K562 (cell line): ENCODE measurements around the gene NUMB. TPM values are rescaled to one million over a fixed set of nuclear protein-coding genes. Genes with fewer than 3 reads are reported as not detected.

ENCODE experiments used
- ATAC-seq: fragments of 200-7000 bp; cut with Tn5 transposase; 3 replicates; pipeline ENCODE4 v1.9.1; 2020; ENCODE audit warnings: moderate library complexity
- BruUV-seq: library from RNA; stranded (reverse); fragments of 400-500 nt; replicated peaks from 2 replicates; lab custom pipeline; 2021; lab: Mats Ljungman, UMichigan
- CTCF ChIA-PET: fragments of 300-600 bp; formaldehyde crosslinking; extraction: SDS; loops from one replicate; lab custom pipeline; 2021; ENCODE audit warnings: low intra/inter-chr PET ratio; lab: Yijun Ruan, JAX
- POLR2A ChIA-PET: fragments of 300-600, 350-650 bp; sonication (Branson Sonifier 250); formaldehyde crosslinking; extraction: SDS; loops from one replicate; lab custom pipeline; 2021; ENCODE audit warnings: antibody characterized with exemption, inconsistent platforms; lab: Yijun Ruan, JAX
- DNase-seq, 4 experiments: peaks; one replicate each; pipeline versions ENCODE4 v3.0.0 to v3.0.0-alpha.2; 2011 to 2018; ENCODE audit warnings: low spot score in 3 of 4, mixed read lengths in 3 of 4; ENCODE audit errors: extremely low read depth in 1 of 4
- FAIRE-seq: peaks from 2 replicates; lab custom pipeline; 2011; peaks lifted over from hg19 to GRCh38; lab: Jason Lieb, UNC
- H2AFZ ChIP-seq: 2 replicates; pipeline ENCODE4 v1.6.0; 2011; ENCODE audit warnings: low read depth, low read length, control low read depth, inconsistent platforms
- H3K27ac ChIP-seq: fragments of 200-600 bp; 3 replicates; pipeline ENCODE4 v1.8.0; 2011; ENCODE audit warnings: low read depth, mild to moderate bottlenecking, control low read depth, inconsistent platforms, low read length, moderate library complexity, mixed read lengths; ENCODE audit errors: extremely low read depth
- H3K27me3 ChIP-seq, 2 experiments: fragments of 300-600 bp in 1 of 2; 2 replicates in 1 of 2; 3 replicates in 1 of 2; pipeline versions ENCODE4 v1.6.0 to v1.8.0; 2011; ENCODE audit warnings: inconsistent platforms in 2 of 2, low read length in 2 of 2, mild to moderate bottlenecking in 1 of 2, mixed read lengths in 1 of 2, moderate library complexity in 1 of 2; ENCODE audit not compliant: control insufficient read depth in 2 of 2, insufficient read depth in 2 of 2
- H3K36me3 ChIP-seq: fragments of 300-600 bp; 3 replicates; pipeline ENCODE4 v1.8.0; 2011; ENCODE audit warnings: mild to moderate bottlenecking, low read length, inconsistent platforms; ENCODE audit not compliant: control insufficient read depth, insufficient read depth
- H3K4me1 ChIP-seq, 2 experiments: fragments of 200-600 bp in 1 of 2; replicated peaks in 1 of 2; 2 replicates in 1 of 2; 3 replicates in 1 of 2; pipeline versions ENCODE4 v1.5.1 to v1.8.0; 2011; ENCODE audit warnings: inconsistent platforms in 2 of 2, low read length in 2 of 2, mild to moderate bottlenecking in 1 of 2, mixed read lengths in 1 of 2, moderate library complexity in 1 of 2; ENCODE audit not compliant: control insufficient read depth in 2 of 2, insufficient read depth in 2 of 2
- H3K4me2 ChIP-seq: 2 replicates; pipeline ENCODE4 v1.6.1; 2011; ENCODE audit warnings: low read length, control low read depth, inconsistent platforms, mixed read lengths; ENCODE audit not compliant: insufficient read depth
- H3K4me3 ChIP-seq: fragments of 200-600 bp; sonication (generic), shearing (Covaris generic); 2 replicates; pipeline ENCODE4 v1.5.1; 2016; ENCODE audit warnings: control low read depth, inconsistent platforms
- H3K79me2 ChIP-seq: fragments of 200-600 bp; 3 replicates; pipeline ENCODE4 v1.8.0; 2011; ENCODE audit warnings: low read length, inconsistent platforms; ENCODE audit not compliant: control insufficient read depth, insufficient read depth
- H3K9ac ChIP-seq, 2 experiments: 2 replicates each; pipeline versions ENCODE4 v1.6.0 to v1.6.1; 2011; ENCODE audit warnings: low read depth in 2 of 2, low read length in 2 of 2, control low read depth in 1 of 2, inconsistent platforms in 1 of 2, mild to moderate bottlenecking in 1 of 2, mixed read lengths in 1 of 2; ENCODE audit not compliant: insufficient read depth in 1 of 2
- H3K9me1 ChIP-seq: one replicate; pipeline ENCODE4 v1.6.0; 2011; ENCODE audit warnings: inconsistent platforms, mild to moderate bottlenecking, low read length, moderate library complexity; ENCODE audit not compliant: control insufficient read depth, insufficient read depth
- H3K9me3 ChIP-seq: replicated peaks from 2 replicates; pipeline ENCODE4 v1.5.1; 2011; ENCODE audit warnings: low read depth, low read length, inconsistent platforms; ENCODE audit not compliant: control insufficient read depth, insufficient read depth
- H4K20me1 ChIP-seq: replicated peaks from 2 replicates; pipeline ENCODE4 v1.6.1; 2011; ENCODE audit warnings: low read length, inconsistent platforms, mixed read lengths; ENCODE audit not compliant: control insufficient read depth, insufficient read depth
- CCAR2 ChIP-seq: fragments of 200-400 bp; formaldehyde crosslinking; IDR thresholded peaks from 2 replicates; pipeline ENCODE4 v1.6.1; 2017; ENCODE audit warnings: mild to moderate bottlenecking, low read depth, low read length
- E2F3 ChIP-seq: fragments of 250-450 bp; sonication (Bioruptor Pico); IDR thresholded peaks from 2 replicates; pipeline ENCODE4 v1.4.0; 2020; ENCODE audit warnings: mild to moderate bottlenecking
- ELF4 ChIP-seq: fragments of 450-650 bp; formaldehyde crosslinking; IDR thresholded peaks from 2 replicates; pipeline ENCODE4 v1.4.0; 2022; ENCODE audit warnings: missing genetic modification characterization
- FOSL1 ChIP-seq: fragments of 200-800 bp; sonication (Bioruptor generic); conservative IDR thresholded peaks from 2 replicates; pipeline ENCODE4 v1.6.1; 2016; ENCODE audit warnings: missing genetic modification characterization, missing compliant biosample characterization
- HNRNPUL1 ChIP-seq: fragments of 200-400 bp; formaldehyde crosslinking; IDR thresholded peaks from 2 replicates; pipeline ENCODE4 v1.6.1; 2017; ENCODE audit warnings: low read length
- NCOR1 ChIP-seq: fragments of 450-650 bp; IDR thresholded peaks from 2 replicates; pipeline ENCODE4 v1.6.1; 2016; ENCODE audit warnings: mild to moderate bottlenecking, moderate library complexity
- RBM14 ChIP-seq: fragments of 200-400 bp; formaldehyde crosslinking; IDR thresholded peaks from 2 replicates; pipeline ENCODE4 v1.6.1; 2018; ENCODE audit warnings: low read depth, mild to moderate bottlenecking, low read length, moderate library complexity, borderline replicate concordance; ENCODE audit not compliant: insufficient read depth
- RFX1 ChIP-seq: fragments of 450-650 bp; IDR thresholded peaks from 2 replicates; pipeline ENCODE4 v1.6.1; 2016; ENCODE audit warnings: mild to moderate bottlenecking, moderate library complexity
- WGBS: fragments of 100-300 bp; shearing (Covaris generic); methylation state at CpG from one replicate; pipeline ENCODE4 v1.1.6; 2016; ENCODE audit warnings: low coverage, mixed read lengths; ENCODE audit not compliant: insufficient coverage; ENCODE audit errors: missing lambda C conversion rate; 5-methylcytosine and 5-hydroxymethylcytosine counted together
- in situ Hi-C: fragments of 300-500 bp; cut with MboI; formaldehyde crosslinking; loops from 4 replicates; pipeline ENCODE4 v1.15.0; 2018; ENCODE audit warnings: inconsistent platforms, mixed read lengths
- intact Hi-C: fragments of 100-400 bp; cut with micrococcal nuclease; formaldehyde crosslinking; loops from 2 replicates; pipeline ENCODE4 v1.14.2; 2022
- polyA plus RNA-seq, 8 experiments: library from polyadenylated mRNA; depleted of rRNA in 4 of 8; stranded (reverse) in 5 of 8; unstranded in 3 of 8; fragments of >200 nt; fragmentation: Nextera tagmentation in 2 of 8; fragmentation: Illumina TruSeq in 1 of 8; extraction: Ambion mirVana in 2 of 8; extraction: Trizol in 1 of 8; gene quantifications; 2 replicates each; pipeline versions ENCODE4 v1.2.1 to v1.2.3, GENCODE V29; 2011 to 2014; ENCODE audit warnings: inconsistent platforms in 1 of 8, missing spikeins in 1 of 8
- total RNA-seq, 7 experiments: library from RNA; depleted of rRNA in 6 of 7; stranded (reverse); fragments of >200 nt in 6 of 7; fragmentation: Illumina TruSeq in 2 of 7; extraction: Trizol in 2 of 7; gene quantifications; 2 replicates each; pipeline versions ENCODE4 v1.2.1 to v1.2.3, GENCODE V29; 2011 to 2021; ENCODE audit warnings: low replicate concordance in 1 of 7
- TF ChIP-seq, protein P1 (sequence below): sonication (generic); formaldehyde crosslinking; IDR thresholded peaks from 2 replicates; pipeline ENCODE4 v1.8.1; 2022; ENCODE audit warnings: missing genetic modification reagents
- TF ChIP-seq, protein P2 (sequence below): fragments of 450-650 bp; IDR thresholded peaks from 2 replicates; pipeline ENCODE4 v1.6.1; 2016; ENCODE audit warnings: antibody characterized with exemption

Gene NUMB
- total and polyA plus RNA-seq, 9 of the 15 experiments (the other 6 are each of a cell fraction or from before 2014, with no cell fraction given): 13.5 to 54.0 (median 32.3) TPM

DNA sequence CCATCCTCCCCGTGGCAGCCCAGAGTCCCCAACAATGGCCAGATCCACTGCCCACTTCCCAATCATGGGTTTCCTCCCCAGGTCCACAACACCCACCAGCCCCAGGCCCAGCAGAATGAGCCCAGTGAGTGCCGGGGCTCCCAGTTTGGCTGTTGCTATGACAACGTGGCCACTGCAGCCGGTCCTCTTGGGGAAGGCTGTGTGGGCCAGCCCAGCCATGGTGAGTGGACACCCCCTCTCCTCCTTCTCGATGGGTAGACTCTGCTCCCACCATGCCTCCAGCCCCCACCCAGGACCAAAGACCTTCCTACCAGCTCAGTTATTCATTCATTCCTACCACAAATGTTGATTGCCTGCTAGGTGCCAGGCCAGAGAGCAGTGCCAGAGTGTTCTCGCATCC, 197.3 kb downstream of the NUMB start:
- no peaks in the 10 kb centered on the region for H3K9me1 ChIP-seq
- intact Hi-C loops (no loop called here), in situ Hi-C loops (no loop called here)
- no peaks in the 10 kb centered on the region for H3K9me3 ChIP-seq
- H4K20me1 ChIP-seq: no peaks in the 10 kb centered on the region
- H3K4me1 ChIP-seq: peaks cover 0 to 15% of the 10 kb centered on the region in 2 experiments; a peak in 2 of 5 replicates
- no peak for DNase-seq
- no peak for FAIRE-seq
- ATAC-seq: no peak
- BruUV-seq: no TSS peak
- no peak overlapping the region for H3K4me3 ChIP-seq
- H2AFZ ChIP-seq: no peak overlapping the region
- no peaks in the 10 kb centered on the region for H3K79me2 ChIP-seq
- H3K4me2 ChIP-seq: no peak overlapping the region
- no peak overlapping the region for H3K9ac ChIP-seq
- ChIA-PET POLR2A (no interaction called here), CTCF (no interaction called here)
- no peaks in the 10 kb centered on the region for H3K27me3 ChIP-seq
- H3K36me3 ChIP-seq: no peaks in the 10 kb centered on the region
- WGBS: 28% methylated on average over 6 of the region's 6 CpGs
- H3K27ac ChIP-seq: no peak overlapping the region
- TF ChIP-seq, protein P1, sequence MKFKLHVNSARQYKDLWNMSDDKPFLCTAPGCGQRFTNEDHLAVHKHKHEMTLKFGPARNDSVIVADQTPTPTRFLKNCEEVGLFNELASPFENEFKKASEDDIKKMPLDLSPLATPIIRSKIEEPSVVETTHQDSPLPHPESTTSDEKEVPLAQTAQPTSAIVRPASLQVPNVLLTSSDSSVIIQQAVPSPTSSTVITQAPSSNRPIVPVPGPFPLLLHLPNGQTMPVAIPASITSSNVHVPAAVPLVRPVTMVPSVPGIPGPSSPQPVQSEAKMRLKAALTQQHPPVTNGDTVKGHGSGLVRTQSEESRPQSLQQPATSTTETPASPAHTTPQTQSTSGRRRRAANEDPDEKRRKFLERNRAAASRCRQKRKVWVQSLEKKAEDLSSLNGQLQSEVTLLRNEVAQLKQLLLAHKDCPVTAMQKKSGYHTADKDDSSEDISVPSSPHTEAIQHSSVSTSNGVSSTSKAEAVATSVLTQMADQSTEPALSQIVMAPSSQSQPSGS: no peak
- TF ChIP-seq RFX1: peak; percentile 78

DNA sequence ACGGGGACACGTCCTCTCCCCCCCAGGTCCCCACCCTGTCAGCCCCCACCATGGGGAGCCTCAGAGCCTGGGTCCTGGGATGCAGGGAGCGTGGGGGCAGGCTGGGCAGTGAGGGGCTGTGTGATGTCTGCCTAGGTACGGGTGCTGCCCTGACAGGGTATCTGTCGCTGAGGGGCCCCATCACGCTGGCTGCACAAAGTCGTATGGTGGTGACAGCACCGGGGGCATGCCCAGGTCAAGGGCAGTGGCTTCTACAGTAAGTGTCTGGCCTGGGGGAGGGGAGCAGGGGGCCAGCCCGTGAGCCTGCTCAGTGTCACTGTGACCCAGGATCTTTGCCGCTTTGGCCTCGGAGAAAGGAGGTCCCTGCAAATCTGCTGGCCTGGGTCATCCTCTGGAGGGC, 197.8 kb downstream of the NUMB start:
- CTCF ChIA-PET: no interaction called here
- H3K79me2 ChIP-seq: no peaks in the 10 kb centered on the region
- no peak overlapping the region for H2AFZ ChIP-seq
- DNase-seq: no peak
- POLR2A ChIA-PET: no interaction called here
- 22% methylated on average over 4 of the region's 11 CpGs for WGBS
- intact Hi-C loops: no loop called here
- H3K36me3 ChIP-seq: no peaks in the 10 kb centered on the region
- FAIRE-seq: no peak
- no peak for ATAC-seq
- no peaks in the 10 kb centered on the region for H3K9me3 ChIP-seq
- no peaks in the 10 kb centered on the region for H3K27me3 ChIP-seq
- H3K9me1 ChIP-seq: no peaks in the 10 kb centered on the region
- H3K9ac ChIP-seq: no peak overlapping the region
- no peak overlapping the region for H3K27ac ChIP-seq
- BruUV-seq: no TSS peak
- H3K4me2 ChIP-seq: no peak overlapping the region
- no peaks in the 10 kb centered on the region for H4K20me1 ChIP-seq
- in situ Hi-C loops: no loop called here
- no peak overlapping the region for H3K4me3 ChIP-seq
- no peak for TF ChIP-seq ELF4 (CRISPR knock-in tag)
- no peak for TF ChIP-seq NCOR1
- no peak for TF ChIP-seq HNRNPUL1
- no peak for TF ChIP-seq CCAR2
- TF ChIP-seq E2F3 (CRISPR knock-in tag): no peak
- no peak for TF ChIP-seq RBM14
- no peak for TF ChIP-seq FOSL1 (tag)
- TF ChIP-seq, protein P2, sequence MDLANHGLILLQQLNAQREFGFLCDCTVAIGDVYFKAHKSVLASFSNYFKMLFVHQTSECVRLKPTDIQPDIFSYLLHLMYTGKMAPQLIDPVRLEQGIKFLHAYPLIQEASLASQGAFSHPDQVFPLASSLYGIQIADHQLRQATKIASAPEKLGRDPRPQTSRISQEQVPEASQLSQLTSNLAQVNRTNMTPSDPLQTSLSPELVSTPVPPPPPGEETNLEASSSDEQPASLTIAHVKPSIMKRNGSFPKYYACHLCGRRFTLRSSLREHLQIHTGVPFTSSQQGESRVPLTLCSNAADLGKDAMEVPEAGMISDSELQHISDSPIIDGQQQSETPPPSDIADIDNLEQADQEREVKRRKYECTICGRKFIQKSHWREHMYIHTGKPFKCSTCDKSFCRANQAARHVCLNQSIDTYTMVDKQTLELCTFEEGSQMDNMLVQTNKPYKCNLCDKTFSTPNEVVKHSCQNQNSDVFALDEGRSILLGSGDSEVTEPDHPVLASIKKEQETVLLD: no peak
- H3K4me1 ChIP-seq: peaks cover 0 to 15% of the 10 kb centered on the region in 2 experiments; a peak in 2 of 5 replicates
